Brain pericyte (primary cell): ENCODE results near the gene RTP2.

Source experiments
- DNase-seq: peaks from one replicate; pipeline ENCODE4 v3.0.0-alpha.2; 2012; ENCODE audit warnings: low read depth, low spot score

RTP2 gene, protein sequence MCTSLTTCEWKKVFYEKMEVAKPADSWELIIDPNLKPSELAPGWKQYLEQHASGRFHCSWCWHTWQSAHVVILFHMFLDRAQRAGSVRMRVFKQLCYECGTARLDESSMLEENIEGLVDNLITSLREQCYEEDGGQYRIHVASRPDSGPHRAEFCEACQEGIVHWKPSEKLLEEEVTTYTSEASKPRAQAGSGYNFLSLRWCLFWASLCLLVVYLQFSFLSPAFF

DNA sequence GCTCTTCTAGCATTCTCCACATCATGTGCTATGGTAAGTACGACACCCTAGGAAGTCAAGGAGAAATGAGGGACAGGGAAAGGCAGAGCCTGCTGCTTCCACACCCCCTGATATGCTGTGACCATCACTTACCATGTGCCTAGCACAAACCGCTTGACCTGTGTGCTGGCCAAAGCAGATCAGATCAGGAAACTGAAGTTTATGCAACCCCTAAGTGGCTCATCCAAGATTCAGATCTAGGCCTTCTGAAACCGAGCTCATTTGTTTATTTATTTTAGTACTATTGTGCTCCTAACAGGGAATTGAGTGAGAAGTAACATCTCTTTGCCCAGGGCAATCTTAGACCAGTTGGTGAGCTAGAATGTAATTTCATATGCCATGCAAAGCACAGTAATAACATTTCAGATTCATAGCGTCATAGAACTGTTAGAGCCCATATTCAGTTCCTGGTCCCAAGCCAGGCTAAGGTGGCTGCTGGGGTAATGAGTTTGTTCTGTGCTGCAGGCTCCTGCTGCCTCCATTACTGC is at the start of gene RTP2:
Gene RTP2, minus strand, starts transcription at position 51 of the 527 bp plus-strand sequence. CDS start 429 bp downstream, outside the sequence.
- DNase-seq, result no peak

DNA sequence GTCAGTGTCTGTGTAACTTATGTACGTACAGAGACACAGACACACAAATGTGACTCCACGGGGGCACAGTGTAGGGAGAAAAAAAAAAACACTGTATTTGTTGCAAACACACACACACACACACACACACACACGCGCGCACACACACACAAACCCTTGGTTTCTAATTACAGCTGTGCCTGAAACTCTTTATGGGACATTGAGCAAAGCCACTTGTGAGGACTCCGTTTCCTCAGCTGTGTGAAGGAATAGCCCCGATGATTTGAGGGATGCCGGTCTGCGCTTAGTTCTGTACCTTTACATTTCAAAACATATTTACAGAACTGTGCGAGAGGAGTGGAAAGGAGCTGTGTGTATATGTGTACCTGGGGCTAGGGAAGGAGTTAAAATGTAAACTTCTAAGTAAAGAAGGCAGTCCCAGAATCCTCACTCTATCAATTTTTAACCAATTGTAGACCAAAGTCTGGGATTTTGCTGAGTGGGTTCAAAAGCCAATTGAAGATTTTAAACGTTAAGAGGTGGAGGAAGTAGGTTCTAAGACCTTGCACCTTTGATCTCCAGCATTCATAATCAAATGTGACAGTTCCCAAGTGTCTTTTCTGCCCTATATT is 48.3 kb upstream of the RTP2 start:
- DNase-seq, result no peak

DNA sequence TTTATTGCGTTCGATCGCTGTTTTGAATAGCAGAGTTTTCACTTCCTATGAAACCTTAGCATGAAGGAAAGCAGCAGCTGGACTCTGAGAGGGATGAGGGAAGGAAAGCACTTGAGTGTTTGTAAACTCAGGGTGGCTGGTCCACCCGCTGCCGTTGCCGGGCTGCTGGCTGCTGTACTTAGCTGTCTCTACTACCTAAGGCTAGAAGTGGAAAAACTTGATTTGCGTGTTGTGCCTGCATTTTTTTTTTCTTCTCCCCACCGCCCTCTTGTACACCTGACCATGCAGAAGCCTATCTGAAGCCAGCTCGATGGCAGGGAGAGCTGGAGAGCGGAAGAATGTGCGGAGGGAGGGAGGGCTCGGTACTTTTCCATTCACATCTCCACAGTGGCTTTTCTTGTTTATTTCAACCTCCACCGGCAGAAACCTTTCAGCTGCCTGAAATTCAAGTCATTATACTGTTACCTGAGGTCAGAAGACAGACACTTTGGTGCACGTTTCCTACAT is 47.7 kb upstream of the RTP2 start:
- no peak for DNase-seq

DNA sequence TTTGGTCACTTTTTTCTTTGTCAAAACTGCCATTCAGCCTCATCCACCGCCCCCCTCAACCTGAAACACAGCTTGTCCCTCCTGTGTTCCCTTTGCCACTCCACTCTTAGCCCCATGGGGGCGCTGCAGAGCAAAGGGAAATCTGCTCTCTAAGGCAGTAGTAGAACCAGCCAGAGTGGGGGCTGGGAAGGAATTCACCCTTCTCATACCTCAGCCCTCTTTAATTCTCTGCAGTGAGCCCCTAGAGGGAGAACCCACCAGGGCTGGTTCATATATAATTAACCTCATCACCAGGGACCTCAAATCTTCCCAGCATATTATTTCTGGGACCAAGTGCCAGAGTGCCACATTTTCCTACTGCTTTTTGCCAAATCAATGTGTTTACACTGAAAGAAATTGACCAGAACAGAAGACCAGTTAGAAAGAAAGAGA is 45.7 kb upstream of the RTP2 start:
- DNase-seq, result no peak

DNA sequence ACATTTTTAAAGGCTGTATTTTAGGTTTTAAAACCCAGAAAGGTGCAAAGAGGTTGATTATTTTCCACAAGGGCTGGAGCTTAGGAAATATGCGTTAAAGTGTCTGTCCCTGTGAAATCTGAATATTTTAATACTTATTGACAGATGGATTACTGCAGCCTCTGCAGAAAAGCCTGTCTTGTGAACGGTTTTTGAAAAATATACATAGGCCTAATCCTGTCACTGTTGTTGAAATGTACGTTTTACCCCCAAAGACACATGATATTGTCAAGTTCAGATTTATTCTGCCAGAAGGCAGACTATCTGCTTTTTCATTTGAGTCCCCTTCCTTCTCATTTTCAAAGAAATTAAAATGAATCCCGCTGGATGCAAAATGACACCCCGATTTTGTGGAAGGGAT is 45.1 kb upstream of the RTP2 start:
- no peak for DNase-seq

DNA sequence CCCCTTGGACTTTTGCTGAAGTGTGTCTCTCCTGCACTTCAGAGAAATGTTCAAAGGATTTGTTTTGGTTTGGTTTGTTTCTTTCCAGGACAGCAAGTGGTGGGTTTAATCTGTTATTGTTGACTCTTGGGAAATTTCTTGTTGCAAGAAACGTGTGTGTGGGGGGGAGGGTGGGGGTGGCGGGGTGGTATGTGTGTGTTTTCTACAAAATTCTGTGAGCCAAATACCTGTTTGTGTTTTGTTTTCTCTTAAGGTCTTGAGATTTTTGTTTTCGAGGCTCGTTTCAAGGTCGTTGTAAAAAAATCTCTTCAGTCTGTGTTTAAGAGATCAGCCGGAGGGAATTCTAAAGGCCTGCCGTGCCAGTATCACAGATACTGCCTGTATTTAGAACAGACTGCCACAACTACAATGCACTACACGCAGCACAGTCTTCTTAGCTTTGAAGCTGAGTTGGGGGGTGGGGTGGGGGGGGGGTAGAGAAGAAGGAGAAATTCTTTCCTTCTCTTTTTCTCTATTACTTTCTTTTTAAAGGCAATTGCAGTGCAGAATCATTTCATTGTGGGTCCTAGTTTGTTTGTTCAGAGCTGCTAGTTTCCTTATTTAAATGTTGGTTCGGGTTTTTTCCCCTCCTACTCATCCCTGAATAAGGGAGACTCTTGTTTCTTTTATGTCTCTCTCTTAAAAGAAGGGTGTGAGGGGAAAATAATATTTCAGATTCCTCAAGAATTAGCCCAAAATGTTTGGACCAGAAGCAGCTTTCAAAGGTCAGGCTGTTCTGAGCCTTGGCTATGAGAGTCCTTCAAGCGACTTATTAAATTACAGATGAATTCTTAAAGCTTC is 44.3 kb upstream of the RTP2 start:
- no peak for DNase-seq

DNA sequence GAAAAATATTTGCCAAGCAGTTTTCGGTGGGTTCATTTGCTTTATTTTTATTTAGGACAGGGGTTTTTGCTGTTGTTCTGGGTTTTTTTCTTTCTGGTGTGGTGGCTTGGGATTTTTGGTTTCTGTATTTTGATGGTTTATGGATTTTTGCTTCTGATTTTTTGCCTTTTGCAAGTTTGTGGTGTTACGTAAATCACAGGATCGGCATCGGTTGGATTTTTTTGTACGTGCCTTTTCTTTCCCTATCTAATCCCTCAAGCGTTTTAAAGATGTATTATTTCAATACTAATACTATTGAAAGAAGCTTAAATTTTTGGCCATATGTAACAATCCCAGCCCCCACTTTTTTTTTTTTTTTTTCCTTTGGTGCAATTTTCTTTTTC is 43.7 kb upstream of the RTP2 start:
- DNase-seq, result no peak

DNA sequence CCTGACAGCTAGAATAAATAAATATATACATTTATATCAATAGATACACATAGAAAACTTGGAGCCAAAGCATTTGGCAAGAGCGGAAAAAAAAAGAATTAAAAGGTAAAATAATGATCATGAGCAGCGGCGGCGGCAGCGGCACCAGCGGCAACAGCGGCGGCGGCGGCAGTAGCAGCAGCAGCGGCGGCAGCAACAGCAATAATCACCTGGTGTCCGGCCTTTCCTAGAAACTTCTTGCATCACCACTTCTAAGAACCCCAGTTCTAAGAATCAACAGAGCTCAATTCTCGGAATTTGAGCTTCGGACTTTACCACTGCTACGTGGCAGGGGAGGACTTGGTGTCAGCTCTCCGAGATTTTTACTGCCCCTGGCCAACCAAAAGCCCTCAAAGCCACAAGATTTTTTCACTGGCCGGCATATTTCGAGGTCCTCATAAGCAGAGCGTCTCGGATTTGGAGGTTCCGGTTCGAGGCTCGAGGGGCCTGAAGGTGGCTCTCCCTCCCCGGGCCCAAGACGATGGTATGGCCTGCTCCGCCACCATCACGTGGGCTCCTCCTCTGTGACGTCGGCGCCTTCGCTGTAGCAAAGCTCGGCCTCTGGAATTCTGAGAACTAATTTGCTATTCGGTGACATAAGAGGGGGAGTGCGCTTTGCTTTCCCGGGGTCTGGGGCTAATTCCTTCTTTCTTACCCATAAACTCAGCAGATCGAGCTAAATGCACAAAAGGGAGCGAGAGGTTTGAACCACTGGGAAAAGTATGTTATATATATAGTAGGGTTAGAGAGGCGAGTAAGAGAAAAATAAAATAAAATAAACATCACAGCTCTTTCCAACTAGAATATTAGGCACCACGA is 43.1 kb upstream of the RTP2 start, which contains the start of gene BCL6:
Gene BCL6, minus strand, starts transcription at position 268 of the 858 bp plus-strand sequence. CDS start 11,775 bp downstream, outside the sequence.
- peak; percentile 92 for DNase-seq

DNA sequence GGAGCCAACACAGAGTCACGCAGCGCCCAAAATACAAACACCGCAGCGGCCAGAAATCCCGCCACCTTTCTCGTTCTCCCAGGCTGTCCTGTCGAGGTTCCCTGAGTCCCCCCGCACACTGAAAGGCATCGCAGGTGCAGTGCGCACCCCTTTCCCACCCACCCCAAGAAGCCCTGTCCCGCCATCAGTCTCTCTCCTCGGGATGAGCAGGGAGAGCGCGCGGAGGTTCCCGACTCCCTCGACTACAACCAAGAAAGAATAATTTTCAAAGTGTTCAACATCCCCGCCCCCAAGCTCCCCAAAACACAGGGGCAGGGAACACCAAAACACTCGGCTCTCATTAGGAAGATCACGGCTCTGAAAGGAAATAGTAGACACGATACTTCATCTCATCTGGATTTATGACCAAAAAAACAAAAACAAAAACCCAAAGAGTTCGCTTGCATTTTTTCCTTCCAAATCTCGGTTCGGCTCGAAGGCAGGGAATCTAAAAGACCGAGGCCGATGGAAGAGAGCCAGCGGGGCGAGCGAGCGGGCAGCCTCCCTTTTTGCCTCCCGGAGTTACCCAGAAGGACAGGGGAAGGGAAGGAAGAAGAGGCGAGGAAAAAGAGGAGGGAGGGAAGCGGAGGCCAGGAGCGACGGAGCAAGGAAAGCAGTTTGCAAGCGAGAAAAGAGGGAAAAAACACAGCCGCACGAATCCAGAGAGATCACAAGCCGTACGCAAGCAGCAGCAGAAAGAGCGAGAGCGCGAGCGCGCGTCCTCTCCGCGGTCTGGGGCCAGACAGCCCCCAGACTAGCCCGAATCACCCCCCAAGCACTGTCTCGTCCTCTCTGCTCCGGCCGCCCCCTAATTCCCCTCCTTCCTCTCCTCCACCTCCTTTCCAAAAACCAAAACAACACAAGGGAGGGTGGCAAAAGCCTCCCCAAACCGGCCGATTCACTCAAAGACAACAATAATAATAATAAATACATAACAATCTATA is 42.1 kb upstream of the RTP2 start:
- no peak for DNase-seq

DNA sequence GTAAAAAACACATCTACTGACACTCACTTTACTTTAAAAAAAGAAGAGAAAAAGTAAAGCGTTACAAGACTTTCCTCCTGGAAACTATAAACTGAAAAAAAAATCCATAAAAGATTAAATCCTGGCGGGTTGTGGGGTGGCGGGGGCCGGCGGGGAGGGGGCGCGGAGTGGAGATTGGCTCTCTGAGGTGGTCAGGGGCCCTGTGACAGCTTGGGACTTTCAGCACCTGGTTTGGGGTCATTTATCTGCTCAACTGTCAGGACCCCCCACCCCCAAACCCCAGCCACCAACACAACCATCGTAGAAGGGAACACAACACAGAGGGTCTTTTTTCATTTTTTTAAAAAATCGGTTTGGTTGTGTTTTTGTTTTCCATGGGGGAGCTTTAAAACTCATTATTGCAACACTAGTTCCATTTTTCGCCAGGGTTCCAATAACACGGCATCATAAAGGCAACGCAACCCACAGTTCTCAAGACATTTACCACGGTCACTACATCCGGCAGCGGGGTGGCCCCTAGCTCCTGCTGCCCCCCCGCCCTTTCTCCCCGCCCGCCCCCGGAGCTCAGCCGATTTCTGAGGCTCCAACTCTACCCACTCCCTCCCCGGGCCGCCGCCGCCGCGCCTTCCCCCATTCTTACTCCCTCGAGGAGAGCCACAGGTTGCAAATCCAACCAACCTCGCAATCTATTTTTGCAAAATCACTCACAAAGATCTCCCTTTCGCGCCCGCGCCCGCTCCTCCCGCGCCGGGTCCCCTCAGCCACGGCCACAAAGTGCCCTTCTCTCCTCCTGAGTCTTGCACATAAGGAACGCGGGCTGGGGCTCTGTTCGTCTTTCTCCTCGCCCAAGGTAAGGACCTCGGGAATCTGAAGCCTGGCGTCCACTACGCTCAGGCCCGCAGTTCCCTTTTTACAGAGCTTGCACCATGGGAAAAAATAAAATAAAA is 41.1 kb upstream of the RTP2 start:
- DNase-seq, result no peak

DNA sequence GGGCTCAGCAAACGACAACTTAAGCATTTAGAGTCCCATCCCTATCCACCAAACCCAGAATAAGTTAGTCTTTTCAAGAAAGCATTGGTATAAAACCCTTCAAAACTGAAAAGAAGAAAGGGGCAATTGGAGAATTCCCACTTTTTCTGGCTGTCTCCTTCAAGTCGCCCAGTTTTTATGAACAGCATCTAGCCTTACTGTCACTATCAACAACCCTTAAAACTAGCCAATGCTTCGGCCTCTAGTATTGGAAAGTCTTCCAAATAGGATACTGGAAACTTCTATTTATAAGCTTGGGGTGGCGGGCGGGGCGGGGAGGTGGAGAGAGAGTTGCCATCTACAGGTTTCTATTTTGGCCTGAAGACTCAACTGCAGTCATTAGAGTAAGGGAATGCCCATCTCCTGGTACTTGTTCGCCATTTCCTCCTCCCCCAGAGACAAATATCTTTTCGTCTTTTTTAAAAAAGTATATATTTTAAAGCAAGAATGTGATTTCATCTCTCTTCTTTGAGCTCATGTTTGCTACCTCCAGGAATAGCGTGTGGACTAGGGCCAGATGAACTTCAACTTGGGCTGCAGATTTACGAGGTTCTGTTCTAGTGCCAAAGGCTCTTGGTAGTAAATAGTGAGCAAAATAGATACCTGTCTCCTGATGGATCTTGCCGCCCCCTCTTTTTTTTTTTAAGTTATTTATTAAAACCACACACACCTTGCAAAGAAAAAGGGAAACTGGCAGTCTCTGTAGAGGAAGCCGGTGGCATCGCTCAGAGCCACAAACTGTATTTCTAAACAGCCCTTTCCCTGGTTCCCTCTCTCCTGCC is 40.2 kb upstream of the RTP2 start:
- DNase-seq, result no peak

DNA sequence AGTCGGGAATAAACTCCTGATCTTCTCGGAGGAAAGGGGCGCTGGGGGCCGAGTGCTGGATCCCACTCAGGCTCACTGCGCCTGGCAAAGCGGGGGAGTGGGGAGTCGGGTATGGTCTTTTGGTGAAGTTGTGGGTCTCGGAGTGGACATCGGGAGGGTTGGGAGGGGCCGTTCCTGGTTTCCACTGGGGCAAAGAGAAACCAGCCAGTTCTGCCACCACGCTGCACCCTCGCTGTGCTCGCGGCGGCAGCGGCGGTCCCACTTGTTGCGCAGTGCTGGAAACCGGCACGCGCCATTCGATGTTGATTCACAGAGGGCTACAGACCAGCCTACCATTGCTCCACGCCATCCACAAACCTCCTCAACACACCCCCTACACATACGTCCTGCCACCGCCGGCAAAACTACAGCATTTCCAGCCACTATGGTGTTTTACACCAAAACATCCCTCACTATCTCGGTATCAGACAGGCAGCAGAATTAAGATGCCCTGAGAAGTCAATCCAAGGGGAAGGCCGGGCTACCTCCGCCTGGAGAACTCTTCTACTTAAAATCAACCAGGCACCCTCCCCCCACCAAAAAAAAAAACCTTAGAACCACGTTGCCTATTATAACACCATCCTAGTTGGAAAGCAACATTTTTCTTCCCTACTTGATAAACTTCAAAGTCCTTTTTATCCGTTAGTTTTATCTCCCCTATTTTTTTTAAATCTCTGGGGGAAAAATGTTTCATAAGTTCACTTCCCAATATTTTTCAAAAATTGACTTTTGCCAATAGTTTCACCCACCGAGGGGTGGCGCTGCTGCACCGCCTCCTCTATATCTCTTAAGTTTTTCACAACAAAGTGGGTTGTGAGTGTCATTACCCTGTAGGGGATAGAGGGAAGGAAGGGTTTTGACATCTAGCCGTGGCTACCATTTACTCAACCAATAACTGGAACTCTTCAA is 39.3 kb upstream of the RTP2 start:
- no peak for DNase-seq

DNA sequence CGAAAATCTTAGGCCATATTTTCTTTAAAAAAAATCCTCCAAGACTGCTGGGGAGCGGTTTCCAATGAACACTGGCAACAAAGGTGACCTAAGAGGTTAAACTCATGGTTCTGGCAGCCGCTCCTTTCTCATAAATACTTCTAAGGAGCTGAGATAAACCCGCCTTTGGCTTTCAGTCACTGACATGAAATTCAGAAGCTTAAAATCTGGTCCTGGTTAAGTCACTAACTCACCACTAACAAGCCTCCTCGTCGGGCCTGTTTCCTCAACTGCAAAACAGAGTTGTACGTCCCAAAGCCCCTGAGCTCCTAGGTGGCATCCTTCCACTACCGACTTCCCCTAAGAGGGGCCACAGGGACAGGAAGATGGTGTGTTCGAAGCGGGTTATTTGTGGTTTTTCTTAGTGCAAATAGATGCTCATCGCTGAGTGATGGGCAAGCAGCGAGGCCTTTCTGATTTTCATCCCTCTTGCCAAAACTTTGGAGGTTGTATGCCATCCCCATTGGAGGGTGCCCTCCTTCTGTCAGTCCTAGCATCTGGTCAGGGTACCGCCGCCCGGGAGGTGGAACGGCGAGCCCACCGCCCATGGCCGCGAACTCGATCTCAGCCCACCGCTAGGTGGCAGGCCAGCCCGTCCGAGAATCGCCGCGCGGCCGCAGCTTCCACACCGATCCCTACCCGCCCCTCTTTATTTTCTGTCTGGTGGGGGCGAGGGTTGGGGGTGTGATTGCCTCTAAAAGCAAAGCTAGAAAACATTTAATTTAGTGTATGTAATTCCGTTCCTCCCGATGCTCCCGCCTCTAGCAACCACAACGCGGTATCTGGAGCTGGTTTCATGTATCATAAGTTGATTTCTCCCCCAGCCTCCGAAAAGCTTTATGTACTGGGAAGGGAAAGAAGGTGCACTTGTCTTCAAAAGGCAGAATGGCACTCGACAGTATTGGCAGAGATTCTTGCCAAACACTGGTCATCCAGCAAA is 38.4 kb upstream of the RTP2 start:
- no peak for DNase-seq

DNA sequence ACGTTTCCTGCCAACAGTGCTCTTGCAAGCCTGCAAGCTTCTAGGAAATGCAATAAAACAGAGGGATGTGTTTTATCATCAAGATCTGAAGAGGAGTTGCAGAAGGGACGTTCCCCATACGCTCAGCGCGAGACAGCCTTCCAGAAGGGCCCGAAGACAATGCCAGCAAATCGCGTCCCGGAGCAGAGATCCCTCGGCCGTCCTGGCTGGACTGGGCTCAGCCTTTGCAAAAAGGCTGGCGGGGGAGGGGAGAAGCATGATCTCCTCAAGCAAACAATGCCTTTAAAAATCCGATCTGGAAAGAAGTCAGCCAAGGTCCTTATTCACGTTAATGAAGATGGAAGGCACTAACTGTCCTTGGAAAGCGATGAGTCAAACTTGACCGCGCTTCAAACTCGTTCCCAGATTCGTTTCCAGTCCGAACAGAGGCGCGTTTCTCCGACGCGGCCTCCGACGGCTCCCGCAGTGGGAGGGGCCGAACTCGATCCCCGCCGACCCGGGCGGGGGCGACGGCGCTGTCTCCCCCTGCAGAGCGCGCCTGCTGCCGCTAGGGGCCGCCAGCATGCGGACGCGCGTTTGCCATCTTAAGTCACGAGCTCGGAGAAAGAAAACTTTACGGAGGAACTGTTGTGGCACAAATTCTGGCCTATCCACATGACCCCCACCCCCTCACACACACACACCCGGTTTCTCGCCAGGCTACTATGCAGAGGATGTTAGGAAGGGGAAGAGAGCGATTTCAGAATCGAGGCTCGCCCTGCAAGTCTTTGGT is 37.4 kb upstream of the RTP2 start:
- peak; percentile 86 for DNase-seq

DNA sequence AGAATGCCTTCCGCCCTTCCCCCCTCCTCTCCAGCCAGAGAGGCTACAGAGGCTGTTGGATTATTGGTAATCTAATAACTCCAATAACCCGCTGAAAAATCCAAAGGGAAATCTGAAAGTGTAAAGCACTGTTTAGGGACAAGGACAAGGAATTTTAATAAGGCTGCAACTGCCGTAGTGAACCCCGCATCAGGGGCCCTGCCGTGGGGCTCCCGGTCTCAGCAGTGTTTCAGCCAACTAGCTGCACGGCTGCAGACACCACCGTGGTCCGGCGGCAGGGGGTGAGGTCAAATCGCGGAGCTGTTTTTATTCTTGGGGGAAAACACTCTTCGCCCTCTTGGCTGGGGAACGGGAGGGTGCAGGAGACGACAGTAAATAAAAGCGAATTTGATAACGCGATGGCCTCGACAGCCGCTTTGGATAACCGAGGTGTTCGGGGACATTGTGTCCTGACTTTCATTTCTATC is 36.8 kb upstream of the RTP2 start:
- DNase-seq, result no peak
